ENCODE results near the gene ACADVL.
"Not testable (repeated sequence)": the region's sequence is repeated elsewhere in the genome, so short reads cannot be mapped to it uniquely, and the experiment has no call there.

ACADVL gene

GRCh38 chr17:7235693-7236665 is 16.2 kb downstream of the ACADVL start:
- no peak for DNase-seq (ENCODE audit: low spot score)

GRCh38 chr17:7236808-7237207 is 17.1 kb downstream of the ACADVL start:
- DNase-seq (ENCODE audit: low spot score): no peak

GRCh38 chr17:7237266-7237760 is 17.6 kb downstream of the ACADVL start:
- no peak for DNase-seq (ENCODE audit: low spot score)

GRCh38 chr17:7237761-7238419 is 18.2 kb downstream of the ACADVL start:
- peak; percentile 78 for DNase-seq (ENCODE audit: low spot score)

- DNase-seq (ENCODE audit: low spot score): no peak
These were observed 18.8 kb downstream of the ACADVL start for GRCh38 chr17:7238420-7239090.

GRCh38 chr17:7239091-7240027 is 19.6 kb downstream of the ACADVL start, which contains the start of gene PHF23:
Gene PHF23 (minus strand): TSS chr17:7239457. CDS start chr17:7239279, 178 bp downstream.
- DNase-seq (ENCODE audit: low spot score): peak; percentile 97

- DNase-seq (ENCODE audit: low spot score): no peak
These were observed 20.6 kb downstream of the ACADVL start for GRCh38 chr17:7240375-7240774.

GRCh38 chr17:7241090-7241733 is 21.5 kb downstream of the ACADVL start:
- no peak for DNase-seq (ENCODE audit: low spot score)

- DNase-seq (ENCODE audit: low spot score): peak; percentile 64
These were observed 22.3 kb downstream of the ACADVL start, which contains the start of gene GABARAP for GRCh38 chr17:7241783-7242716. Gene GABARAP (minus strand): TSS chr17:7242449. CDS start chr17:7242330, 119 bp downstream.

- DNase-seq (ENCODE audit: low spot score): peak; percentile 86
These were observed 23.1 kb downstream of the ACADVL start for GRCh38 chr17:7242717-7243452.

- no peak for DNase-seq (ENCODE audit: low spot score)
These were observed 23.7 kb downstream of the ACADVL start for GRCh38 chr17:7243453-7243729.

- not testable (repeated sequence) for DNase-seq (ENCODE audit: low spot score)
These were observed 24.1 kb downstream of the ACADVL start for GRCh38 chr17:7243838-7244237.

- no peak for DNase-seq (ENCODE audit: low spot score)
These were observed 27.0 kb downstream of the ACADVL start for GRCh38 chr17:7246779-7247178.

- no peak for DNase-seq (ENCODE audit: low spot score)
These were observed 29.1 kb downstream of the ACADVL start for GRCh38 chr17:7248796-7249195.

GRCh38 chr17:7249214-7249613 is 29.5 kb downstream of the ACADVL start:
- no peak for DNase-seq (ENCODE audit: low spot score)

GRCh38 chr17:7249830-7250229 is 30.1 kb downstream of the ACADVL start:
- no peak for DNase-seq (ENCODE audit: low spot score)

- no peak for DNase-seq (ENCODE audit: low spot score)
These were observed 31.2 kb downstream of the ACADVL start for GRCh38 chr17:7250695-7251627.

GRCh38 chr17:7251661-7252175 is 32.0 kb downstream of the ACADVL start, which contains the start of gene CTDNEP1:
Gene CTDNEP1 (minus strand): TSS chr17:7251734. CDS start chr17:7251296, 438 bp downstream.
- peak; percentile 93 for DNase-seq (ENCODE audit: low spot score)

Measured in HuH-7.5 (cell line).